ENCODE data around the gene TMEM185B.

GRCh38 chr2:120255071-120255470 is 31.9 kb upstream of the TMEM185B start:
- TF ChIP-seq EZH2 (optimal IDR thresholded peaks at IDR 0.05; ENCODE audit: low read depth, low read length) (no peak), EZH2phosphoT487 (IDR thresholded peaks at IDR 0.05; ENCODE audit: low read length) (no peak)
- TF ChIP-seq, protein P1, sequence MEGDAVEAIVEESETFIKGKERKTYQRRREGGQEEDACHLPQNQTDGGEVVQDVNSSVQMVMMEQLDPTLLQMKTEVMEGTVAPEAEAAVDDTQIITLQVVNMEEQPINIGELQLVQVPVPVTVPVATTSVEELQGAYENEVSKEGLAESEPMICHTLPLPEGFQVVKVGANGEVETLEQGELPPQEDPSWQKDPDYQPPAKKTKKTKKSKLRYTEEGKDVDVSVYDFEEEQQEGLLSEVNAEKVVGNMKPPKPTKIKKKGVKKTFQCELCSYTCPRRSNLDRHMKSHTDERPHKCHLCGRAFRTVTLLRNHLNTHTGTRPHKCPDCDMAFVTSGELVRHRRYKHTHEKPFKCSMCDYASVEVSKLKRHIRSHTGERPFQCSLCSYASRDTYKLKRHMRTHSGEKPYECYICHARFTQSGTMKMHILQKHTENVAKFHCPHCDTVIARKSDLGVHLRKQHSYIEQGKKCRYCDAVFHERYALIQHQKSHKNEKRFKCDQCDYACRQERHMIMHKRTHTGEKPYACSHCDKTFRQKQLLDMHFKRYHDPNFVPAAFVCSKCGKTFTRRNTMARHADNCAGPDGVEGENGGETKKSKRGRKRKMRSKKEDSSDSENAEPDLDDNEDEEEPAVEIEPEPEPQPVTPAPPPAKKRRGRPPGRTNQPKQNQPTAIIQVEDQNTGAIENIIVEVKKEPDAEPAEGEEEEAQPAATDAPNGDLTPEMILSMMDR (IDR thresholded peaks at IDR 0.05; ENCODE audit: low read length): no peak
